ENCODE results near the gene GPD2.
A peak's percentile ranks its signal among the peaks of the same experiment; 100 is the strongest.

GPD2 gene

GRCh38 chr2:156532989-156533388 lies 96.8 kb downstream of the GPD2 start:
- DNase-seq (ENCODE audit: low spot score), result no peak

DNA sequence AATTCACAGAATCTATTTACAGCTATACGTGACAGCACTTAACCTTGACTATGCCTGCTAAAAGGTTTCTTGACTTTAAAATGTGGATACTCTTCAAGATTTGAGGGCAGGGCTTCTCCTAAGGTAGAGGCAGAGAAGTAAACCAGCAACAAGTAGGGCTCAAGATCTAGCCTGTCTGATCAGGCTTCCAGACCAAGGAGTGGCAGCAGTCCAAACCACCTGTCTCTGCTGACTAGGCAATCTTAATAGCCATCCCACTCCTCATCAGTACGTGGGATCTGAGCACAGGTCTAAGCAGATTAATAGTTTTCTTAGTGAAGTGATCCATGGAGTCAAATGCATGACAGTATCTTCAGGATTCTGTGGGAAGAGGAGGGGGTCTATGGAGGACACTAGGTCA lies 100.4 kb downstream of the GPD2 start:
- DNase-seq (ENCODE audit: low spot score), result no peak

DNA sequence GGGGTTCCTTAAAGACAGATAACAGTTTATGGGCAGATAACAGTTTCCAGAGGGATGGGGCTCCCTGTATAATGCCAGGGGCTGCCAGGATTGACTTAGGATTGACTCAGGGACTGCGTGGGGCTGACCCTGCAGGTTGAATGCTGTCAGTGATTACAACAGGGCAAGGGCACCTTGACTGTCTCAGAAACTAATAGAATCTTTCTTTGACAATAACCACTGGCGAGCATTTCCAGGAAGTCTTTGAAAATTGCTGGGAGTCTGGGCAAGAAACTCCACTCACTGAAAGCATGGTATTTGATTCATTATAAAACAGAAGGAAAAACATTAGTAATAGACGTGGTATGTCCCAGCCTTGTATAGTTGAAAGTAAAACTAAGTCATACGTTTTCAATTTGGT lies 101.0 kb downstream of the GPD2 start:
- peak; percentile 28 for DNase-seq (ENCODE audit: low spot score)

DNA sequence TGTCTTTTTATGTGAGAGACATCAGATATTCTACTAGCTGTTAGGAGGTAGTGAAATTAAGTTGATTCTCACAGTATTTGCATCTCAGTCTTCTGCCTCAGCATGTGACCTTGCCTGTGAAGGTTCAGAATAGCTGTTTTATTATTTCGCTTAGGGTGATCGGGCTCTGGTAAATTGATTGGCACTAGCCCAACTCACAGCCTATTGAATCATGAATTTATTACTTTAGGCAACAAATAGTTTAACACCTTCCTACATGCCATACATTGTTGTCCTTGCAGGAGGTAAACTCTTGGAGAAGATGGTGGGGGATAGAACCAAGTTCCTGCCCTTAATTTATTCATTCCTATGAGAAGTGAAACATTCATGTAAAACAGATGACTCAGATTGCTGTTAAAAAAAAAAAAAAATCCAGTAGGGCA lies 101.9 kb downstream of the GPD2 start:
- DNase-seq (ENCODE audit: low spot score), result no peak

- no peak for DNase-seq (ENCODE audit: low spot score)
Measured at GRCh38 chr2:156539086-156539860, 103.1 kb downstream of the GPD2 start.

GRCh38 chr2:156540706-156541105 lies 104.5 kb downstream of the GPD2 start:
- no peak for DNase-seq (ENCODE audit: low spot score)

- DNase-seq (ENCODE audit: low spot score), result no peak
Measured at GRCh38 chr2:156541229-156541628, 105.0 kb downstream of the GPD2 start.

DNA sequence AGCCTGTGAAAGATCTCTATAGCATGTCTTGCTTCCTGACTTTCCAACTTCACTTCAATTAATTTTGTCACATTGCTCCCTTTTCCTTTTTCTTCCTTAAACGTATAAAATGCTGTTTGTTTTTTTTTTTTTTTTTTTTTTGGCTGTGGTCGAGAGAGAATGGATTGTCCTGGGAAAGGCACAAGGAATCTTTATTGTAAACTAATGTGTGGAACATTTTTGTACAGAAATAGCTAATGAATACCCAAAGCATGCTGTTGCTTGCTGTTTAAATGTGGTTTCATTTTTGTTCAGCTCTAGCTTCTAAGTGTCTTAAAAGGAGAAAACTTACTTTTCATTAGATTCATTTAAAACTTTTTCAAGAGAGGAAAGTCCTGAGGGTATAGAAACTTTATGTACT lies 105.5 kb downstream of the GPD2 start:
- no peak for DNase-seq (ENCODE audit: low spot score)

GRCh38 chr2:156548413-156548812 lies 112.2 kb downstream of the GPD2 start:
- no peak for DNase-seq (ENCODE audit: low spot score)

DNA sequence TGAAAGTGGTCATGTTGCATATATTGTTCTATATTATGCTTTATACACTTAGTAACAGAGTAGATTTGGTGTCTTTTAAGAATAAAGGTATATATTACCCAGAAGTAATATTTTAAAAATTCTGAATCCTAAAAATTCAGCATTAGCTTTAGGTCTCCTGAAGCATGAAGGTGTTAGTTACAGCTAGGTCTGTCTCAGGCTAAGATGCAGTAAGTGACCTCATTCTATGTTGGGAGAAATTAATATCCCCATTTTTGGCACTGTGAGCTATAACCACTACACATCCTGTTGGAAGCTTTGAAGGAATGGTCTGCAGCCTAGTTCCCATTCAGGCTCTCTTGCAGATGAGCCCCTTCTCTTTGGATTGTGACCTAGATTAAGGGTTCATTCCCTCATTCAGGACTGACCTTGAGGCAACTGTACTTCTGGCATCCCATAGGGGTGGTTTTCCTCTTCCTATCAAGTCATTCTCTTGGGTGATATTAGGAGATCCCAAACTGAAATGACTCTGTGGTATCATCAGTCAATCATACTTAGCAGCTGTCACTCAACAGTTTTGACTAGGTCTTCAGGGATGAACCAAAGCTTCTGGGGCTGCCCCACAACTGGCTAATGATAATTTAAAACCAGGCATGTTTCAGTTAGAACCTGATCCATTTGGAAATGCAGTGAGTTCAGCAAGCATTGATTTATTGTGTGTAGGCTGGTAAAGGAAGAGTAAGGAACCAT lies 117.7 kb downstream of the GPD2 start:
- no peak for DNase-seq (ENCODE audit: low spot score)

DNA sequence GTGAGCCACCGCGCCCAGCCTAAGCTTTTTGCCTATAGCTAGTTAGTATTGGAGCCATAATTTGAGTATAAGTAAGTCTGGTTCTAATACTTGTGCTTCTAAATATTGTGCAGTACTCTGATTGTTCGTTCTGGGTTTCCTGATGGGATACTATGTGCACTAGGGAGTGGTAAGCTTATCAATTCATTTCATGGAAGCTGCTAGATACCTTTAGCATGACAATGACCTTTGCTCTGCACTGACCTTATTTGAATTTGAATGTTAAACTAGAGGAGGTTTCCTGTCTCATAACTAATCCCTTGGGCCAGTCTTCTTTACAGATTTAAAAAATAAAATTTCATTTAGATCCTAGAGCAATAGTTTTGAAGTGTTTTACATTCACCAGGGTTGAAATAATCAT lies 125.1 kb downstream of the GPD2 start:
- DNase-seq (ENCODE audit: low spot score), result no peak

- DNase-seq (ENCODE audit: low spot score), result no peak
Measured at GRCh38 chr2:156562124-156562523, 125.9 kb downstream of the GPD2 start.

- DNase-seq (ENCODE audit: low spot score), result no peak
Measured at GRCh38 chr2:156563994-156564753, 128.0 kb downstream of the GPD2 start.

- DNase-seq (ENCODE audit: low spot score), result peak; percentile 60
Measured at GRCh38 chr2:156565066-156565710, 129.0 kb downstream of the GPD2 start.

DNA sequence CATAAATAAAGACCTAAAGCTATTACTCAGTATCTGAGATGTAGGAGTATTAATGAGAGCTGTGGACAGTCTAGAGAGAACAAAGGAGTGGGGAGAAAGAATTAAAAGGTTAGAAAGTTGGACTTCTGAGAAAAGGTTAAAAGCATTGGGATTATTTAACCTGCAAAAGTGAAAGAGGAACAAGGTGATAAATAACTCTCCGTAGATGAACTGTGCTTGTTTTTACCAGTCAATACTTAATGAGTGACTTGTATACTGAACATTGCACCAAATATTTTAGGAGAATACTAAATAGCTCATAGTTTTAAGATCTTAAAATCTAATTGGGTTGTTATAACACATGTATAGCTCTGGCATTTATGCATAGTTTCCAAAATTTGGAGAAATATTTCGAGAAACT lies 137.5 kb downstream of the GPD2 start:
- no peak for DNase-seq (ENCODE audit: low spot score)

DNA sequence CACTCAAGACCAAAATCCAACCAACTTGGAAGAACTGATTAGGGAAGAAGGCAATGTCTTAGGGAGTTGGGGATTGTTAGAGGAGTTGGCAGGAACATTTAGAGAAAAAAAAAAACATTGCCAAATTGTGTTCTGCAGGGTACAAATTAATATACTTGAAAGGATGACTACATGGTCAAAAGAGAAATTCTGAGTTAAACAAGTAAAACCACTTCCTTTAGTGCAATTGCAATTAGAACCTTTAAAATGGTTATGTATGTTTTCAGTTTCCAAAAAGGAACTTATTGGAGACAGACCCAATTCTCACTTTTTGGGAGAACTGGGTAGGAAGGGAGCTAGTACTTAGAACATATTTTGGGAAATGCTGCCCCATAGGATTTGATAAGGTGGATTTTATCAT lies 137.9 kb downstream of the GPD2 start:
- DNase-seq (ENCODE audit: low spot score), result no peak

GRCh38 chr2:156576005-156576404 lies 139.8 kb downstream of the GPD2 start:
- DNase-seq (ENCODE audit: low spot score), result no peak

DNA sequence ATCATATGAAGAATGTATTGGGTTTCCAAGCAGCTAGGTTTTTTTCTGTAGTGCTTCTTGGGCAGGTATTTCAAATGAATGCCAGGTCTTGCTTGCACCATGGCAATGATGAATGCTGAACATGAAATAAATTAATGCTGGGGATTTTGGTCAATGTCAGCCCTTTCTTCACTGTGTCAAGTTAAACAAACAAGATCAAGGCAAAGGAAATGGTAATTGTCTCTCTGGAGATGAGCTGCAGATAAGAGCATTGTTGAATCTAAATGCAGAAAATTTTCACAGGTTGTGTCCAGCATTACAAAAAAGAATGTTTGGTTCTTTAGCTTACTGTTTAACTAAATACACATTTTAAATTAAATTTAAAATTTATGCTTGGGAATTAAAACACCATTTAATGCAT lies 144.3 kb downstream of the GPD2 start:
- no peak for DNase-seq (ENCODE audit: low spot score)

- DNase-seq (ENCODE audit: low spot score), result no peak
Measured at GRCh38 chr2:156581280-156581679, 145.1 kb downstream of the GPD2 start.

DNA sequence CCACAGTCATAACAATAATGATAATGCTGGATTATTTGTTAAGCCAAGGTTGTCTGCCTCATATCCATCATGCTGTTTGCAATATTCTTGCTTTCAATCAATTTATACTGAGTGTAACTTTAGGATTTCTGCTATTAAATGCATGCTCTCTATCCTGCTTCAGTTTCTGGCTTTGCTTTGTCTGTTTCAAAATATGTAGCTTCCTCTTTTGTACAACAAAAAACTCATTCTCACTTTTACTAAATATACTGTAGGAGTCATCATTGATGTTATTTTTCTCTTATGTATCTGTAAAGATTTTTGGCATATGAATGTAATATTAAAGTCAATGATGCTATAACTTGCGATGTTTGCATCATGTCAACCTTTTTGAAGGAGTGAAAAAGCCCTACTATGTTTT lies 149.3 kb downstream of the GPD2 start:
- no peak for DNase-seq (ENCODE audit: low spot score)

DNA sequence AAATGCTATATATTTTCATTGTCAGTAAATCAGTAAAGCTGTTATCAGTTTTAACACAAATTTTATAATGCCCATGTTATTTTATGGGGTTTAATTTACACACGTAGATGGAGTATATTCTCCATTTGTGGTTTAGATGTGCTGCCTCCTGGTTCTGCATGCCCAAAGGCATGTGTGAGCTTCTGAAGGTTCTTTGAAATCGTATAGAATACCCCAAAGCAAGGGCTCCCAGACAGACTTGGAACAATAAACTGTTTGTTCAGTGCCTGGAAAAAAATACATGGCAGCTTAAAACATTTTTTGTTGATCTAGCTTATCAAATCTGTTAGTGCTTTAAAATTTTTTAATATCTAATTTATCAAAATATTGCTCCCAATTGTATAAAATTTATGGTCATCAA lies 150.4 kb downstream of the GPD2 start:
- no peak for DNase-seq (ENCODE audit: low spot score)

DNA sequence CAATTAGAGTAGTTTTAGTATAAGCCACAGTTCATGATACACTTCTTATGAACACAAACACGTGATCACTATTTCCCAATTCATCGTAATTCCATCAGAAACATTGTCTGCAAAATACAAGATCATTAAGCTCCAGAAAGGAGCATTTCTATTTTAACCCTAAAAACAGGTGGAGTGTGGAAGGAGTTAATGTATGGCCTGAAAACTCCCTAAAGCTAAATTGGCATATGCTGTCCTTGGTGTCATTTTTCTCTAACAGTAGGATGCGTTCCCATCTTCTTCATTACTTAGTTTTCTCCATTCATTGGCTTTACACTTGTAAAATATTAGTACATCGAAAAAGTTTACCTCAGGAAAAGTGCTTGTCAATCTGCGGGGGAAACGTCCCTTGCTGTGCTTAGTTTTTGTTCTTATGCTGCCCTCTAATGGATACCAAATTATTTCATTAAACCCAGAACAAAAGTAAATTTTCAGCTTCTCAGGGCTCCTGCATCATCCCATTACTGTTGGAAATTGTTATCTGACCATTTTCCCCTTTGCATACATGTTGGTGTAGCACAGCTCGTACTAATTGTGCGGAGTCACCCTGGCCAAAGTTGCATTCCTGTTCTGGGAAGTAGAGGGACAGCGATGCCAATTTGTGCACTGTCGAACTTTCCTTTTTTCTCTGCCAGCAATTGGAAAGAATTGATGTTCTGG lies 153.4 kb downstream of the GPD2 start:
- DNase-seq (ENCODE audit: low spot score), result peak; percentile 44

Data from AG08396 (cell line).